H54 (cell line): ENCODE results near the gene FBXW7.

ENCODE experiments used
- DNase-seq: peaks from one replicate; pipeline ENCODE4 v3.0.0; 2011; ENCODE audit warnings: low spot score, mixed read lengths; ENCODE audit not compliant: insufficient read length
- FAIRE-seq: peaks from 3 replicates; lab custom pipeline; 2011; peaks lifted over from hg19 to GRCh38; lab: Jason Lieb, UNC
- POLR2A ChIP-seq: IDR thresholded peaks from 2 replicates; pipeline ENCODE4 v1.6.1; 2011; ENCODE audit warnings: low read depth, mild to moderate bottlenecking, low read length

FBXW7 gene

DNA sequence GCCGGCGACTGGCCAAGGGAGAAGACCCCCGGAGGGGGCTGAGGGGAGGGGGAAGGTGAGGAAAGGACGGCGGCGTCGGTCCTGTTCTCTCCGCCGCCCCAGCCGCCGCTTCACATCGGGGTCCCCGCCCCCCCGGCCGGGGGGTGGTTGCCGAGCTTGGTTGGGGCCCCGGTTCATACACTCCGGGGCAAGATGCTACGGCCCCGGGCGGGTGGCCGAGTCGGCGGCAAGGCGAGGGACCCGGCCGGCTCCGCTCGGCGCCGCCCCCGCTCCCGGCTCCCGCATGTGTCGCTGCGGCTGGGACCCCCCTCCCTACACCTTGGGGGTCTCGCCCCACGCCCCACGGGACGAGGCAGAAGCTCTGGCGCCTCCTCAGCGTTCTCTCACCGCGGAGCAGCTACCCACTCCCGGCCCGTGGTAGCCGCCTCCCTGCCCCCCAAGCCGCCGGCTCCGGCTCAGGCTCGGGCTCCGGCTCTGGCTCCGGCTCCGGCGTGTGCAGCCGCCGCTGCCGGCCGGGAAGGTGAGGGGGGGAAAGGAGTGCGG lies 461 bp downstream of the FBXW7 start:
- TF ChIP-seq POLR2A: no peak
- no peak for FAIRE-seq
- no peak for DNase-seq

DNA sequence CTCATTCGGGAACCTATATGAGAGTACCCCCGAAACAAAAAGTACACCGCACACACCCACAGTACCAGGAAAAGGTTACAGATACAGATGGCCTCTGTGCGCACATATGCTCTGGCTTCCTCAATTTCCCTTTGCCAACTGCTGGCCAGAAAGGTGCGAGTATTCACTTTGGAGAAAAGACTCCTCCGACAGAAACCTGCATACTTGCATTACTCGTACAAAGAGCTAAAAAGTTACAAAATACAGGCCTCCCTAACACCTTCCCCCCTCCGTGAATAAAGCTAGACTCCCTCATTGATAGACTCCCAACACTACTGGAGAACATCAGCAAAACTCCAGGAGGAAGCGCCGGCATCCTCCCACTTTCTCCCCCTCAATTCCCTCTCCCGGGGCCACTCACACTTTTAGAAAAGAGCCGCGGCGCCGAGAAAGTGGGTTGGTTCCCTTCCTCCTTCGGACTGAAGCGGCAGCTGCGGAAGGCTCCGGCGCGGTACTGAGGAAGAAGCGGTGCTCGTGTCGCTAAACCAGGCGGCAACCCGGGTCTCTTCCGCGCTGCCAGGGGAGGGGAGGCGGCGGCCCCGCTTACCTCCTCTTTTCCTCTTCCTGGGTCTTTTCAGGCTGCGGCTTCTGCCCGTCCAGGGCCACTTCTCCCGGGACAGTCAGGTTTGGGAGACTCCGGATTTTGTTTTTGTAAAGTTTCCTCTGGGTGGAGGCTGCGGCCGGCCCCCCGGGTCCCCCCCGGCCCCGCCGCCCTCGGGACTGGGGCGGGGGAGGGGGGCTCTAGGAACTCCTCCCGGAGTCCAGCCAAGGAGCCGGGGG lies 1.1 kb downstream of the FBXW7 start:
- FAIRE-seq (no peak), DNase-seq (no peak)
- TF ChIP-seq POLR2A: no peak

DNA sequence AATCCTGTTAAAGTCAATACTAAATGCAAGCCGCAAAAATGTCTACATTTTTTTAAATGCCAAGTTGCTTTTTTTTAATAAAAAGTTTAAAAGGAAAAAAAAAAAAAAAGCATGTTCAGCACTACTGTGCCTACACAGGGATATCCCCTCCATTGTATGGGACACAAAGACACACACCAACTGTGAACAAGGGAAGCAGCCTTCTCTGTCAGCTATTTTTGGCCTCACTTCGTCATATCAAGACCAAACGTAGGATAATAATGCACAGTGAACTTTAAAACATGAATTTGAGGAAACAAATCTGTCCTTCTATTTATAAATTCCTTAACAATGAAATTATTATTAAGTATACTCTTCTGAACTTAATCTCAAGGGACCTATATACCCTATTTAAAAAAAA lies 4.4 kb downstream of the FBXW7 start:
- FAIRE-seq: no peak
- TF ChIP-seq POLR2A: no peak
- DNase-seq: no peak

GRCh38 chr4:152530600-152530999 lies 5.3 kb downstream of the FBXW7 start:
- no peak for DNase-seq
- TF ChIP-seq POLR2A: no peak
- no peak for FAIRE-seq

GRCh38 chr4:152529880-152530279 lies 6.0 kb downstream of the FBXW7 start:
- TF ChIP-seq POLR2A: no peak
- DNase-seq: no peak
- FAIRE-seq: no peak

DNA sequence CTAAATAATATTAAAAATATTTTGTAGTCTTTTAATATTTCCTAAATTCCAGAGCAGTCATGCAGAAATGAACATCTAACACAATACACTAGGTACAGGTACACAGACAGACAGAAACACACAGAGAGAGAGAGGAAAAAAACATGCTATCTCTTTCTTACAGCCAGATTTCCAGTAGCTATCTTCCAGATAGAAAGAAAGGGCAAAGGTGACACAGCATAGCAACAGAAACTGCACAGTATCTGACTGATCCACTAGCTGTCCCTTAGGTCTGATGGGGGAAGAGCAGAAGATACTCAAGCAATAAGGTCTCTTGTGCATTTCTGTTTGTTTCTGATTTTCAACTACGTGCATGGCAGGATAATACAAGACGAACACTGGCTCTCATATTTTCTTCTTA lies 7.8 kb downstream of the FBXW7 start:
- FAIRE-seq: no peak
- no peak for TF ChIP-seq POLR2A
- no peak for DNase-seq

- no peak for FAIRE-seq
- no peak for DNase-seq
- TF ChIP-seq POLR2A: no peak
Observed at GRCh38 chr4:152525878-152526277, 10.0 kb downstream of the FBXW7 start.

- no peak for FAIRE-seq
- no peak for TF ChIP-seq POLR2A
- no peak for DNase-seq
Observed at GRCh38 chr4:152524427-152524826, 11.5 kb downstream of the FBXW7 start.

GRCh38 chr4:152523731-152524130 lies 12.2 kb downstream of the FBXW7 start:
- DNase-seq (no peak), FAIRE-seq (no peak)
- no peak for TF ChIP-seq POLR2A

GRCh38 chr4:152522754-152523153 lies 13.1 kb downstream of the FBXW7 start:
- FAIRE-seq: no peak
- no peak for DNase-seq
- TF ChIP-seq POLR2A: no peak

- TF ChIP-seq POLR2A: no peak
- DNase-seq (no peak), FAIRE-seq (no peak)
Observed at GRCh38 chr4:152522245-152522644, 13.6 kb downstream of the FBXW7 start.

- FAIRE-seq (no peak), DNase-seq (no peak)
- TF ChIP-seq POLR2A: no peak
Observed at GRCh38 chr4:152516156-152516555, 19.7 kb downstream of the FBXW7 start.

- FAIRE-seq: no peak
- DNase-seq: peak; percentile 8
- no peak for TF ChIP-seq POLR2A
Observed at GRCh38 chr4:152515678-152516077, 20.2 kb downstream of the FBXW7 start.

GRCh38 chr4:152514356-152514755 lies 21.5 kb downstream of the FBXW7 start:
- DNase-seq (no peak), FAIRE-seq (no peak)
- TF ChIP-seq POLR2A: no peak

DNA sequence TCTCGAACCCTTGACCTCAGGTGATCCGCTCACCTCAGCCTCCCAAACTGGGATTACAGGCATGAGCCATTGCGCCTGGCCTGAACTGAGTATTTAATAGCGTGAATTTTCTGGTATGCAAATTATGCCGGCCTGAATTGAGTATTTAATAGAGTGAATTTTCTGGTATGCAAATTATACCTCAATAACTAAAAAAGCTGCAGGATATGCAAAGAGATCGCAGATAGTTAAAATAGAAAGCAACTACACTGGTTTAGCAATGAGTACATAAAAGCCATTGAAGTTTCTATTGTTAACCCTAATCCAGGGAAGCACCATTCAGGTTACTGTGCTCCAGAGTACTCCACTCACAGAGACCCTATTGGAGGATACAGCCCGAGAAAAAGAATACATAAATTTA lies 22.8 kb downstream of the FBXW7 start:
- DNase-seq: no peak
- no peak for TF ChIP-seq POLR2A
- no peak for FAIRE-seq
